CD4-positive, alpha-beta T cell treated with Interferon alpha-2 for 1 hour (primary cell): Measurements from ENCODE around the gene SLC6A4.
"Not testable (repeated sequence)": the region's sequence is repeated elsewhere in the genome, so short reads cannot be mapped to it uniquely, and the experiment has no call there.

Source experiments
- DNase-seq, 2 donors: peaks; one replicate each; pipeline ENCODE4 v3.0.0-alpha.2; 2020 to 2022

SLC6A4 gene

GRCh38 chr17:30165960-30166359 lies 69.5 kb downstream of the SLC6A4 start:
- DNase-seq, result no peak

GRCh38 chr17:30165147-30165546 lies 70.3 kb downstream of the SLC6A4 start:
- no peak for DNase-seq

GRCh38 chr17:30164531-30164930 lies 71.0 kb downstream of the SLC6A4 start:
- DNase-seq, result no peak

GRCh38 chr17:30161601-30162000 lies 73.9 kb downstream of the SLC6A4 start:
- DNase-seq, result no peak

- no peak for DNase-seq
These were observed 74.9 kb downstream of the SLC6A4 start for GRCh38 chr17:30160419-30161172.

- no peak for DNase-seq
These were observed 76.4 kb downstream of the SLC6A4 start for GRCh38 chr17:30158896-30159625.

- no peak for DNase-seq
These were observed 80.1 kb downstream of the SLC6A4 start for GRCh38 chr17:30155389-30155788.

- DNase-seq, result no peak
These were observed 82.0 kb downstream of the SLC6A4 start for GRCh38 chr17:30153463-30153862.

- DNase-seq, result no peak
These were observed 84.0 kb downstream of the SLC6A4 start for GRCh38 chr17:30151471-30151870.

GRCh38 chr17:30148376-30148775 lies 87.1 kb downstream of the SLC6A4 start:
- no peak for DNase-seq

GRCh38 chr17:30147860-30148259 lies 87.6 kb downstream of the SLC6A4 start:
- not testable (repeated sequence) for DNase-seq
